GM12891 (cell line): ENCODE results near the gene PHACTR3.

ENCODE experiments used
- DNase-seq: peaks from one replicate; pipeline ENCODE4 v3.0.0; 2011; ENCODE audit warnings: low spot score; ENCODE audit not compliant: insufficient read length
- FAIRE-seq: peaks from 2 replicates; lab custom pipeline; 2011; peaks lifted over from hg19 to GRCh38; lab: Jason Lieb, UNC
- PAX5 ChIP-seq: IDR thresholded peaks from 2 replicates; pipeline ENCODE4 v1.6.1; 2011; ENCODE audit warnings: low read length, moderate library complexity, mild to moderate bottlenecking; ENCODE audit not compliant: insufficient read depth, severe bottlenecking
- POLR2A ChIP-seq: IDR thresholded peaks from 2 replicates; pipeline ENCODE4 v1.6.1; 2011; ENCODE audit warnings: low read depth, low read length, control low read depth
- POLR2AphosphoS5 ChIP-seq: IDR thresholded peaks from 2 replicates; pipeline ENCODE4 v1.6.1; 2011; ENCODE audit warnings: low read depth, low read length, control low read depth
- POU2F2 ChIP-seq: IDR thresholded peaks from 2 replicates; pipeline ENCODE4 v1.6.1; 2011; ENCODE audit warnings: low read depth, mild to moderate bottlenecking, control low read depth, low read length, moderate library complexity
- SPI1 ChIP-seq: IDR thresholded peaks from 2 replicates; pipeline ENCODE4 v1.6.1; 2011; ENCODE audit warnings: low read depth, low read length, control low read depth
- TAF1 ChIP-seq: IDR thresholded peaks from 2 replicates; pipeline ENCODE4 v1.6.1; 2011; ENCODE audit warnings: low read depth, low read length, control low read depth

PHACTR3 gene

DNA sequence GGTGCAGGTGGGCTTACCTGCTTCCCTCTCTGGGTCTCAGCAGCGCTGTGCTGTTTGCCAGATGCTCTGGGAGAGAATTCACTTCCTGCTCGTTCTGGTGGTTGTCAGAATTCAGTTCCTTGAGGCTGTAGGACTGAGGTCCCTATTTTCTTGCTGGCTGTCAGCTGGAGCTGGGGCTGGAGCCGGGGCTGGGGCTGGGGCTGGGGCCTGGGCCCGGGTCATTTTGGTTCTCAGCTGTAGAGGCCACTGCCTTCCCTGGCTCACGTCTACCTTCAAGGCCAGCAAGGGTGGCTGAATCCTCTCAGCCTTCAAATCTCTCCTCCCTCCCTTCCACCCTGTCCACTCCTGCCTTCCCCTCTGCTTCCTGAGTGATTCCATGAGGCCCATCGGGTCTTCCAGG, 16.8 kb upstream of the PHACTR3 start:
- FAIRE-seq = no peak
- TF ChIP-seq TAF1 (no peak), POU2F2 (no peak), POLR2A (no peak), POLR2AphosphoS5 (no peak), SPI1 (no peak), PAX5 (no peak)

GRCh38 chr20:59588236-59588855, 16.0 kb upstream of the PHACTR3 start:
- no peak for DNase-seq

More for the DNA sequence above, 16.8 kb upstream of the PHACTR3 start:
- DNase-seq = no peak

GRCh38 chr20:59589086-59589684, 15.2 kb upstream of the PHACTR3 start:
- FAIRE-seq = no peak
- no peak for DNase-seq
- TF ChIP-seq POU2F2 (no peak), POLR2A (no peak), SPI1 (no peak), POLR2AphosphoS5 (no peak), PAX5 (no peak), TAF1 (no peak)

More at GRCh38 chr20:59588236-59588855, 16.0 kb upstream of the PHACTR3 start:
- no peak for FAIRE-seq
- TF ChIP-seq POU2F2 (no peak), TAF1 (no peak), SPI1 (no peak), POLR2AphosphoS5 (no peak), PAX5 (no peak), POLR2A (no peak)

GRCh38 chr20:59591061-59591460, 13.3 kb upstream of the PHACTR3 start:
- no peak for DNase-seq
- FAIRE-seq = no peak
- no peak for TF ChIP-seq POLR2A
- TF ChIP-seq POU2F2 = no peak
- TF ChIP-seq POLR2AphosphoS5 = no peak
- TF ChIP-seq PAX5 = no peak

DNA sequence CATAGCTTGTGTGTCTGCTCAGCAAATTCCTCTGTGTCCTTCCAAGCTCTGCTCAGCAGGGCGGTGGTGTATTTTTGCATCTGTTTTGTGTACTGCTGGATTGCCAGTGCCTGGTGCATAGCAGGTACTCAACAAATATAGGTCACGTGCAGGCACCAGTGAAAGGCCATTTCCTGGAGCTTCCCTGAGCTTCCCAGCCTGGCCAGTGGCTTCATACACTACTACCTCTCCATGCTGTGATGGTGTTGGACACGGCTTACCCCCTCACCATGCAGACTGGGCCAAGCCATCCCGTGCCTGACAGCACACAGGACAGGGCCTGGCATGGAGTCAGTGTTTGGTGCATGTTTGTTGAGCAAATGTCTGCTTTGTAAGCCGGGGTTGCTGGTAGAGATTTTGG, 7.7 kb upstream of the PHACTR3 start:
- DNase-seq (no peak), FAIRE-seq (no peak)
- TF ChIP-seq POU2F2 = no peak
- TF ChIP-seq POLR2A = no peak
- TF ChIP-seq POLR2AphosphoS5 = no peak
- TF ChIP-seq SPI1 = no peak
- no peak for TF ChIP-seq PAX5
- no peak for TF ChIP-seq TAF1

DNA sequence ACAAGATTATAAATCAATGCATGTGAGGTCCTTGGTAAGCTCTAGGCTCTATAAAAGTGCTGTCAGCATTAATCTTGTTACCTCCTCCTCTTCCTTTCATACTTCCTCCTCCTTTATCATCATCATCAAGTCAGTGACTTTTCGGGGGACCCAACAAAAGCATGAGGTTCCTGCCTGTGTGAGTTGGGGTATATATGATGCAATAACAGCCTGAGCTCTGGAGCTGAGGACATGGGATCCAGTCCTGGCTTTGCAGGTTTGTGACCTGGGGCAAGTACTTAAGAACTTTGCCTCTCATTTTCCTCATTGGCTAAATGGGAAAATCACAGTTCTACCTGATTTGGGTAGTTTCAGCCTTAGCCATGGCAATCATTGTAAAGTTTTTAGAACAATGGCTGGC, 7.1 kb upstream of the PHACTR3 start:
- DNase-seq = no peak
- FAIRE-seq = no peak
- TF ChIP-seq POLR2A (no peak), PAX5 (no peak), TAF1 (no peak), POU2F2 (no peak), SPI1 (no peak), POLR2AphosphoS5 (no peak)

GRCh38 chr20:59598625-59599310, 5.6 kb upstream of the PHACTR3 start:
- DNase-seq (peak; percentile 69), FAIRE-seq (peak; percentile 84)
- TF ChIP-seq POLR2A (no peak), PAX5 (no peak), POU2F2 (no peak)

- DNase-seq (no peak), FAIRE-seq (no peak)
- TF ChIP-seq TAF1 (no peak), POLR2AphosphoS5 (no peak), PAX5 (no peak)
Measured at GRCh38 chr20:59599941-59600340, 4.4 kb upstream of the PHACTR3 start.

DNA sequence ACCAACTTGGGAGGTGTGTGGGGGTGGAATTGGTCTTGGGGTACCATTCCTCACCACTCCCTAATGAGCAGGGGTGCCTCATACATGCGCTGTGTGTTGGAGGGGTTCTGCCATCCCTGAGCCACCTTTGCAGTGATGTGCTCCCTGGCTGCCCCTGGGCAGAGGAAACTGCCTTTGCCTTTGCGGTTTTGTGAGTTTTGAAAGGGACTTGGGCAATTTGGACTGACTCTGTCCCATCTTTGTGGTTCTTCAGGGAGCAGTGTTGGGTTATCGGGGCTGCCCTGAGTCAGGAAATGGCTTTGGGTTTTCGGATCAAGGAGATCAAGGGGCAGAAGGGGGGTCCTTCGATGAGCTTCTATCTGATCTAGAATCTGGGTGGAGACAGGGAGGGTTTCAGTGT, 3.9 kb upstream of the PHACTR3 start:
- TF ChIP-seq POLR2AphosphoS5 (no peak), SPI1 (no peak), TAF1 (no peak), POU2F2 (no peak), POLR2A (no peak), PAX5 (no peak)
- FAIRE-seq = no peak
- no peak for DNase-seq

GRCh38 chr20:59602546-59603080, 1.7 kb upstream of the PHACTR3 start:
- FAIRE-seq (no peak), DNase-seq (no peak)
- no peak for TF ChIP-seq POLR2A
- no peak for TF ChIP-seq SPI1
- no peak for TF ChIP-seq TAF1
- TF ChIP-seq PAX5 = no peak
- TF ChIP-seq POU2F2 = no peak
- no peak for TF ChIP-seq POLR2AphosphoS5
